ENCODE data around the gene SORBS1.

The SORBS1 gene

GRCh38 chr10:95561177-95561863, at the start of gene SORBS1:
Gene SORBS1, minus strand, starts transcription at chr10:95561371. Its CDS starts 120,236 bp downstream, at chr10:95441135.
- no peaks in the 10 kb centered on the region for H3K9me3 Mint-ChIP-seq
- H3K27ac Mint-ChIP-seq: peak within 1 kb of the TSS; percentile 85
- peaks cover 42% of the 10 kb centered on the region for H3K27me3 Mint-ChIP-seq (ENCODE audit: low read depth)

GRCh38 chr10:95610727-95611126, 49.6 kb upstream of the SORBS1 start:
- no peaks in the 10 kb centered on the region for H3K4me1 Mint-ChIP-seq (ENCODE audit: low read depth)
- no peaks in the 10 kb centered on the region for H3K9me3 Mint-ChIP-seq
- no peak overlapping the region for H3K4me3 Mint-ChIP-seq
- H3K36me3 Mint-ChIP-seq (ENCODE audit: low read depth): peaks cover 54% of the 10 kb centered on the region
- no peak for DNase-seq (ENCODE audit: low spot score)
- no peak overlapping the region for H3K27ac Mint-ChIP-seq
- no peaks in the 10 kb centered on the region for H3K27me3 Mint-ChIP-seq (ENCODE audit: low read depth)

More at GRCh38 chr10:95561177-95561863, at the start of gene SORBS1:
- DNase-seq (ENCODE audit: low spot score): peak; percentile 94
- Mint-ChIP-seq H3K4me1 (ENCODE audit: low read depth) (peaks cover 7% of the 10 kb centered on the region), H3K36me3 (ENCODE audit: low read depth) (no peaks in the 10 kb centered on the region), H3K4me3 (peak within 1 kb of the TSS; percentile 92)

GRCh38 chr10:95606922-95607321, 45.8 kb upstream of the SORBS1 start:
- no peak for DNase-seq (ENCODE audit: low spot score)
- Mint-ChIP-seq H3K36me3 (ENCODE audit: low read depth) (peaks cover 24% of the 10 kb centered on the region), H3K4me1 (ENCODE audit: low read depth) (no peaks in the 10 kb centered on the region), H3K27ac (no peak overlapping the region), H3K27me3 (ENCODE audit: low read depth) (no peaks in the 10 kb centered on the region), H3K9me3 (no peaks in the 10 kb centered on the region), H3K4me3 (no peak overlapping the region)

GRCh38 chr10:95605163-95605562, 44.0 kb upstream of the SORBS1 start:
- Mint-ChIP-seq H3K27me3 (ENCODE audit: low read depth) (no peaks in the 10 kb centered on the region), H3K27ac (no peak overlapping the region), H3K4me1 (ENCODE audit: low read depth) (no peaks in the 10 kb centered on the region), H3K4me3 (no peak overlapping the region), H3K36me3 (ENCODE audit: low read depth) (peaks cover 13% of the 10 kb centered on the region), H3K9me3 (no peaks in the 10 kb centered on the region)
- DNase-seq (ENCODE audit: low spot score): no peak

- Mint-ChIP-seq H3K27me3 (ENCODE audit: low read depth) (no peaks in the 10 kb centered on the region), H3K27ac (no peak overlapping the region), H3K9me3 (no peaks in the 10 kb centered on the region), H3K4me1 (ENCODE audit: low read depth) (no peaks in the 10 kb centered on the region), H3K36me3 (ENCODE audit: low read depth) (peaks cover 13% of the 10 kb centered on the region), H3K4me3 (no peak overlapping the region)
- DNase-seq (ENCODE audit: low spot score): no peak
Observed at GRCh38 chr10:95604630-95605029, 43.5 kb upstream of the SORBS1 start.

GRCh38 chr10:95602382-95602781, 41.2 kb upstream of the SORBS1 start:
- H3K4me1 Mint-ChIP-seq (ENCODE audit: low read depth): no peaks in the 10 kb centered on the region
- no peak overlapping the region for H3K4me3 Mint-ChIP-seq
- H3K27ac Mint-ChIP-seq: no peak overlapping the region
- DNase-seq (ENCODE audit: low spot score): no peak
- no peaks in the 10 kb centered on the region for H3K9me3 Mint-ChIP-seq
- peaks cover 4% of the 10 kb centered on the region for H3K36me3 Mint-ChIP-seq (ENCODE audit: low read depth)
- peaks cover 2% of the 10 kb centered on the region for H3K27me3 Mint-ChIP-seq (ENCODE audit: low read depth)

- H3K9me3 Mint-ChIP-seq: no peaks in the 10 kb centered on the region
- DNase-seq (ENCODE audit: low spot score): peak; percentile 38
- H3K27me3 Mint-ChIP-seq (ENCODE audit: low read depth): peaks cover 7% of the 10 kb centered on the region
- H3K4me3 Mint-ChIP-seq: no peak overlapping the region
- no peaks in the 10 kb centered on the region for H3K36me3 Mint-ChIP-seq (ENCODE audit: low read depth)
- no peak overlapping the region for H3K27ac Mint-ChIP-seq
- no peaks in the 10 kb centered on the region for H3K4me1 Mint-ChIP-seq (ENCODE audit: low read depth)
Observed at GRCh38 chr10:95601116-95601719, 40.0 kb upstream of the SORBS1 start.

GRCh38 chr10:95600158-95600557, 39.0 kb upstream of the SORBS1 start:
- Mint-ChIP-seq H3K27ac (no peak overlapping the region), H3K4me3 (no peak overlapping the region), H3K36me3 (ENCODE audit: low read depth) (no peaks in the 10 kb centered on the region), H3K27me3 (ENCODE audit: low read depth) (peaks cover 10% of the 10 kb centered on the region), H3K9me3 (no peaks in the 10 kb centered on the region), H3K4me1 (ENCODE audit: low read depth) (no peaks in the 10 kb centered on the region)
- DNase-seq (ENCODE audit: low spot score): no peak

GRCh38 chr10:95597788-95598187, 36.6 kb upstream of the SORBS1 start:
- DNase-seq (ENCODE audit: low spot score): no peak
- Mint-ChIP-seq H3K4me1 (ENCODE audit: low read depth) (no peaks in the 10 kb centered on the region), H3K27ac (no peak overlapping the region), H3K4me3 (no peak overlapping the region), H3K9me3 (no peaks in the 10 kb centered on the region), H3K27me3 (ENCODE audit: low read depth) (peaks cover 14% of the 10 kb centered on the region), H3K36me3 (ENCODE audit: low read depth) (no peaks in the 10 kb centered on the region)

GRCh38 chr10:95588025-95588424, 26.9 kb upstream of the SORBS1 start:
- H3K27me3 Mint-ChIP-seq (ENCODE audit: low read depth): peaks cover 15% of the 10 kb centered on the region
- no peak overlapping the region for H3K4me3 Mint-ChIP-seq
- H3K9me3 Mint-ChIP-seq: no peaks in the 10 kb centered on the region
- H3K27ac Mint-ChIP-seq: no peak overlapping the region
- no peak for DNase-seq (ENCODE audit: low spot score)
- no peaks in the 10 kb centered on the region for H3K4me1 Mint-ChIP-seq (ENCODE audit: low read depth)
- no peaks in the 10 kb centered on the region for H3K36me3 Mint-ChIP-seq (ENCODE audit: low read depth)

- Mint-ChIP-seq H3K4me1 (ENCODE audit: low read depth) (no peaks in the 10 kb centered on the region), H3K36me3 (ENCODE audit: low read depth) (no peaks in the 10 kb centered on the region), H3K27ac (no peak overlapping the region), H3K9me3 (no peaks in the 10 kb centered on the region), H3K4me3 (no peak overlapping the region), H3K27me3 (ENCODE audit: low read depth) (peaks cover 25% of the 10 kb centered on the region)
- no peak for DNase-seq (ENCODE audit: low spot score)
Observed at GRCh38 chr10:95579835-95580535, 18.8 kb upstream of the SORBS1 start.

- Mint-ChIP-seq H3K4me1 (ENCODE audit: low read depth) (no peaks in the 10 kb centered on the region), H3K36me3 (ENCODE audit: low read depth) (no peaks in the 10 kb centered on the region), H3K27ac (no peak overlapping the region), H3K4me3 (no peak overlapping the region), H3K27me3 (ENCODE audit: low read depth) (peaks cover 26% of the 10 kb centered on the region), H3K9me3 (no peaks in the 10 kb centered on the region)
- DNase-seq (ENCODE audit: low spot score): no peak
Observed at GRCh38 chr10:95579292-95579691, 18.1 kb upstream of the SORBS1 start.

- Mint-ChIP-seq H3K4me3 (no peak overlapping the region), H3K36me3 (ENCODE audit: low read depth) (no peaks in the 10 kb centered on the region), H3K4me1 (ENCODE audit: low read depth) (no peaks in the 10 kb centered on the region), H3K27ac (no peak overlapping the region), H3K9me3 (no peaks in the 10 kb centered on the region), H3K27me3 (ENCODE audit: low read depth) (peaks cover 30% of the 10 kb centered on the region)
- no peak for DNase-seq (ENCODE audit: low spot score)
Observed at GRCh38 chr10:95578619-95579018, 17.4 kb upstream of the SORBS1 start.

- H3K9me3 Mint-ChIP-seq: no peaks in the 10 kb centered on the region
- no peaks in the 10 kb centered on the region for H3K4me1 Mint-ChIP-seq (ENCODE audit: low read depth)
- H3K27ac Mint-ChIP-seq: no peak overlapping the region
- no peak for DNase-seq (ENCODE audit: low spot score)
- no peak overlapping the region for H3K4me3 Mint-ChIP-seq
- no peaks in the 10 kb centered on the region for H3K36me3 Mint-ChIP-seq (ENCODE audit: low read depth)
- H3K27me3 Mint-ChIP-seq (ENCODE audit: low read depth): peaks cover 26% of the 10 kb centered on the region
Observed at GRCh38 chr10:95574649-95575365, 13.6 kb upstream of the SORBS1 start.

Data from T-helper 2 cell treated with Interferon-gamma antibody and Interleukin-4, amounts not matched to agents 5 μg/mL and 100 μg/mL, for 36 hours (primary cell).